ENCODE measurements around the gene C19orf18. TPM values are rescaled to one million over a fixed set of nuclear protein-coding genes. Genes with fewer than 3 reads are reported as not detected.
"Not testable (repeated sequence)": the region's sequence is repeated elsewhere in the genome, so short reads cannot be mapped to it uniquely, and the experiment has no call there.

C19orf18 gene
- not detected for polyA plus RNA-seq (2013, experiment 1 of 2)
- 0.96 TPM for polyA plus RNA-seq (2013, experiment 2 of 2)

DNA sequence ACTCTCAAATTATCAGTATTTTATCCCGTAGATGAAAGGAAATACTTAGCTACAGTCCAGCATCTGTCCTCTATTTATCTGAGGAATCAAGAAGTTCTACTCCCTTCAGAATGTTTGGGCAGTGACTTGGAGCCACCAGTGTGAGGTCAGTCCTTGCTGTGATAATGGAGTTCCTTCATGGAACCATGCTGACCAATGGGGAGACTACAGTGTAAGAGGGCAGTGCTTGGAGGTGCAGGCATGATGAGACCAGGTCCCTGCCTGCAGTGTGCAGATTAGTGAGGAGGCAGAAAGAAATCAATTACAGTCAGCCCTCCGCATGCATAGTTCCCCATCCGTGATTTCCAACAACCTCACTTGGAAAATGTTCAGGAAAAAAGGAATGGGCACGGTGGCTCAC is at the start of gene C19orf18:
Gene C19orf18 (minus strand): TSS at position 101 of the 400 bp plus-strand sequence. CDS start 102 bp downstream, outside the sequence.
- H3K4me1 ChIP-seq (ENCODE audit: control insufficient read depth, insufficient read depth, low read length, poor library complexity, severe bottlenecking) = no peaks in the 10 kb centered on the region
- peaks cover 38% of the 10 kb centered on the region for H3K36me3 ChIP-seq (ENCODE audit: control insufficient read depth, insufficient read depth, low read length)
- WGBS, 2 experiments (ENCODE audit: insufficient coverage in 2 of 2) = 94% methylated on average over 4 of the region's 4 CpGs

GRCh38 chr19:58022283-58022660 is 47.9 kb upstream of the C19orf18 start:
- Histone ChIP-seq H3K27ac (ENCODE audit: low read depth, low read length, severe bottlenecking) (no peak overlapping the region), H3K36me3 (ENCODE audit: control insufficient read depth, insufficient read depth, low read length) (no peaks in the 10 kb centered on the region), H3K9me3 (ENCODE audit: control insufficient read depth, low read length) (peaks cover 39% of the 10 kb centered on the region), H3K4me1 (ENCODE audit: control insufficient read depth, insufficient read depth, low read length, poor library complexity, severe bottlenecking) (no peaks in the 10 kb centered on the region), H3K4me3 (ENCODE audit: extremely low read depth, insufficient read depth, low read length, poor library complexity, severe bottlenecking) (no peak overlapping the region)
- WGBS, 2 experiments (ENCODE audit: insufficient coverage in 2 of 2) = 72 to 73% methylated on average over 3 to 4 of the region's 4 CpGs

More for the DNA sequence above, at the start of gene C19orf18:
- peaks cover 82% of the 10 kb centered on the region for H3K9me3 ChIP-seq (ENCODE audit: control insufficient read depth, low read length)
- no peak within 1 kb of the TSS for H3K27ac ChIP-seq (ENCODE audit: low read depth, low read length, severe bottlenecking)
- H3K4me3 ChIP-seq (ENCODE audit: extremely low read depth, insufficient read depth, low read length, poor library complexity, severe bottlenecking) = no peak within 1 kb of the TSS

- WGBS, 2 experiments (ENCODE audit: insufficient coverage in 2 of 2) = 81% methylated on average over 26 of the region's 30 CpGs
- no peaks in the 10 kb centered on the region for H3K36me3 ChIP-seq (ENCODE audit: control insufficient read depth, insufficient read depth, low read length)
- H3K4me1 ChIP-seq (ENCODE audit: control insufficient read depth, insufficient read depth, low read length, poor library complexity, severe bottlenecking) = no peaks in the 10 kb centered on the region
- peaks cover 44% of the 10 kb centered on the region for H3K9me3 ChIP-seq (ENCODE audit: control insufficient read depth, low read length)
- H3K27ac ChIP-seq (ENCODE audit: low read depth, low read length, severe bottlenecking) = no peak overlapping the region
- no peak overlapping the region for H3K4me3 ChIP-seq (ENCODE audit: extremely low read depth, insufficient read depth, low read length, poor library complexity, severe bottlenecking)
Observed at GRCh38 chr19:58021541-58022282, 47.4 kb upstream of the C19orf18 start.

DNA sequence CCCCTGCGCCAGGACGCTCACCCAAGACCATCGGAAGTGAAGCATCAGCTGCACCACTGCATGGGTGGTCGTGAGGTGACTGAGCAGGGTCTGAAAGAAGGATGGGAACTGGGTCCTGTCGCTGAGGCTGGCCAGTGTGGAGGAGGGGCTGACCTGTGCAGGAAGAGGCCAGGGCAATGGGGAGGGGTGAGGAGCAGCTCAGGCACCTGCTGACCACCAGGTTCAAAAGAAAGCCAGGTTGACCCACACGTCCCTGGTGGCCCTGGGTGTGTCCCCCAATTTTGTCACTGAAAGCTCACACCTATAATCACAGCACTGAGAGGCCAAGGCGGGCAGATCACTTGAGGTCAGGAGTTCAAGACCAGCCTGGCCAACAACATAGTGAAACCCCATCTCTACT is 45.8 kb upstream of the C19orf18 start:
- H3K4me1 ChIP-seq (ENCODE audit: control insufficient read depth, insufficient read depth, low read length, poor library complexity, severe bottlenecking) = no peaks in the 10 kb centered on the region
- H3K36me3 ChIP-seq (ENCODE audit: control insufficient read depth, insufficient read depth, low read length) = no peaks in the 10 kb centered on the region
- no peak overlapping the region for H3K27ac ChIP-seq (ENCODE audit: low read depth, low read length, severe bottlenecking)
- H3K4me3 ChIP-seq (ENCODE audit: extremely low read depth, insufficient read depth, low read length, poor library complexity, severe bottlenecking) = no peak overlapping the region
- peaks cover 46% of the 10 kb centered on the region for H3K9me3 ChIP-seq (ENCODE audit: control insufficient read depth, low read length)
- 54 to 66% methylated on average over 3 to 7 of the region's 7 CpGs for WGBS, 2 experiments (ENCODE audit: insufficient coverage in 2 of 2)

DNA sequence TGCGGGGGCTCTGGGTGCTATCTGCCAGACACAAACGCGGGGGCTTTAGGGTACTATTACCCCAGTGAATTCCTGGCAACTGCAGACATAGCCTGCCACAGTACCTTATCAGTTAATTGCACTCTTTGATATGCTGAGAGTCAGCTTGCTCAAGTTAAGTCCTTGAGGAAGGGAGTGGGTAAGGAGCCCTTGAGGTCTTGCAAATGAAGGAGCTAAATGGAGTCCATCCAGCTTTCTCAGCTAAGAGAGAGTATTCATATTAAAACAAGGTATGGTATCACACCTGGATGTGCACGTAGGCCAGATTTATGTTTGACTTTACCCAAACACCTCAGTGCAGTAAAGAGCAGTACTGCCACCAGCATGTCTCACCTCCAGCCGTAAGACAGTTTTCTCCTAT is 39.8 kb upstream of the C19orf18 start:
- H3K4me1 ChIP-seq (ENCODE audit: control insufficient read depth, insufficient read depth, low read length, poor library complexity, severe bottlenecking) = no peaks in the 10 kb centered on the region
- peaks cover 9% of the 10 kb centered on the region for H3K36me3 ChIP-seq (ENCODE audit: control insufficient read depth, insufficient read depth, low read length)
- no peak overlapping the region for H3K4me3 ChIP-seq (ENCODE audit: extremely low read depth, insufficient read depth, low read length, poor library complexity, severe bottlenecking)
- WGBS, 2 experiments (ENCODE audit: insufficient coverage in 2 of 2) = 73 to 88% methylated on average over 4 of the region's 5 CpGs
- no peak overlapping the region for H3K27ac ChIP-seq (ENCODE audit: low read depth, low read length, severe bottlenecking)
- peaks cover 45% of the 10 kb centered on the region for H3K9me3 ChIP-seq (ENCODE audit: control insufficient read depth, low read length)

DNA sequence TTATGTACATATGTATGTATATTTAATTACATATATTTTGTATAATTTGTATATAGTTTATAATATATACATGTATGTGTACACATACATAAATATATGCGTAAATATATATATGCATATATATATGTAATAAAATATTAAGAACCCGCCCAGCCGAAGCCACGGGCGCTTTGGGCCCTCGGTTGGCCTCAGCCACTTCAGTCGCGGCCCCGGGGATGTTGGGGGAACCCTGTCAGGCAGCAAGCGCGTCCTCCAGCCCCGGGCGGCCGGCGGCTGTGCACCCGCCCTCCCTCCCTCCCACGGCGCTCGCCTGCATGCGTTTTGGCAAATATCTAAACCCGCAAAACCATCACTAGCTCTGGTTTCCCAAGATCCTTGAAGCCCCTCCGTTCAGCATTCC is 36.2 kb upstream of the C19orf18 start:
- Histone ChIP-seq H3K4me1 (ENCODE audit: control insufficient read depth, insufficient read depth, low read length, poor library complexity, severe bottlenecking) (no peaks in the 10 kb centered on the region), H3K9me3 (ENCODE audit: control insufficient read depth, low read length) (peaks cover 51% of the 10 kb centered on the region), H3K36me3 (ENCODE audit: control insufficient read depth, insufficient read depth, low read length) (peaks cover 31% of the 10 kb centered on the region), H3K27ac (ENCODE audit: low read depth, low read length, severe bottlenecking) (no peak overlapping the region), H3K4me3 (ENCODE audit: extremely low read depth, insufficient read depth, low read length, poor library complexity, severe bottlenecking) (no peak overlapping the region)
- 97 to 98% methylated on average over 7 to 8 of the region's 22 CpGs for WGBS, 2 experiments (ENCODE audit: insufficient coverage in 2 of 2)

- H3K9me3 ChIP-seq (ENCODE audit: control insufficient read depth, low read length) = peaks cover 59% of the 10 kb centered on the region
- peaks cover 38% of the 10 kb centered on the region for H3K36me3 ChIP-seq (ENCODE audit: control insufficient read depth, insufficient read depth, low read length)
- H3K4me1 ChIP-seq (ENCODE audit: control insufficient read depth, insufficient read depth, low read length, poor library complexity, severe bottlenecking) = no peaks in the 10 kb centered on the region
- H3K27ac ChIP-seq (ENCODE audit: low read depth, low read length, severe bottlenecking) = no peak overlapping the region
- H3K4me3 ChIP-seq (ENCODE audit: extremely low read depth, insufficient read depth, low read length, poor library complexity, severe bottlenecking) = no peak overlapping the region
- WGBS, 2 experiments (ENCODE audit: insufficient coverage in 2 of 2) = 88 to 90% methylated on average over 38 to 41 of the region's 41 CpGs
Observed at GRCh38 chr19:58009666-58010301, 35.5 kb upstream of the C19orf18 start.

GRCh38 chr19:58009301-58009665 is 34.9 kb upstream of the C19orf18 start:
- Histone ChIP-seq H3K4me3 (ENCODE audit: extremely low read depth, insufficient read depth, low read length, poor library complexity, severe bottlenecking) (no peak overlapping the region), H3K4me1 (ENCODE audit: control insufficient read depth, insufficient read depth, low read length, poor library complexity, severe bottlenecking) (no peaks in the 10 kb centered on the region), H3K36me3 (ENCODE audit: control insufficient read depth, insufficient read depth, low read length) (peaks cover 43% of the 10 kb centered on the region), H3K27ac (ENCODE audit: low read depth, low read length, severe bottlenecking) (no peak overlapping the region), H3K9me3 (ENCODE audit: control insufficient read depth, low read length) (peaks cover 63% of the 10 kb centered on the region)
- 88 to 89% methylated on average over 21 of the region's 21 CpGs for WGBS, 2 experiments (ENCODE audit: insufficient coverage in 2 of 2)

DNA sequence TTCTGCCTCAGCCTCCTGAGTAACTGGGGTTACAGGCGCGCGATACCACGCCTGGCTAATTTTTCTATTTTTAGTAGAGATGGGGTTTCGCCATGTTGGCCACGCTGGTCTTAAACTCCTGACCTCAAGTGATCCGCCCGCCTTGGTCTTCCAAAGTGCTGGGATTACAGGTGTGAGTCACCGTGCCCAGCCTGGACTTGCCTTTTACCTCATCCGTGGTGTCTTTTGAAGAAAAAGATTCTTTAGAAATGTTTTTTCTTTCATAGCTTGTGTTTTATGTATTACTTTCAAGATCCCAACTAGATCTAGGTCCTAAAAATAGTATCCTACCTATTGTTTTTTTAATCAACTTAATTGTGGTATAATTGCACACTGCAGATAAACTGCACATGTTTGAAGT is 34.5 kb upstream of the C19orf18 start:
- not testable (repeated sequence) for H3K4me1 ChIP-seq (ENCODE audit: control insufficient read depth, insufficient read depth, low read length, poor library complexity, severe bottlenecking); H3K27ac ChIP-seq (ENCODE audit: low read depth, low read length, severe bottlenecking); H3K4me3 ChIP-seq (ENCODE audit: extremely low read depth, insufficient read depth, low read length, poor library complexity, severe bottlenecking)
- WGBS, 2 experiments (ENCODE audit: insufficient coverage in 2 of 2) = 96 to 97% methylated on average over 8 of the region's 10 CpGs
- Histone ChIP-seq H3K36me3 (ENCODE audit: control insufficient read depth, insufficient read depth, low read length) (peaks cover 47% of the 10 kb centered on the region), H3K9me3 (ENCODE audit: control insufficient read depth, low read length) (peaks cover 67% of the 10 kb centered on the region)

- Histone ChIP-seq H3K4me1 (ENCODE audit: control insufficient read depth, insufficient read depth, low read length, poor library complexity, severe bottlenecking) (no peaks in the 10 kb centered on the region), H3K27ac (ENCODE audit: low read depth, low read length, severe bottlenecking) (no peak overlapping the region), H3K4me3 (ENCODE audit: extremely low read depth, insufficient read depth, low read length, poor library complexity, severe bottlenecking) (no peak overlapping the region), H3K9me3 (ENCODE audit: control insufficient read depth, low read length) (peaks cover 68% of the 10 kb centered on the region), H3K36me3 (ENCODE audit: control insufficient read depth, insufficient read depth, low read length) (peaks cover 52% of the 10 kb centered on the region)
- 90% methylated on average over 1 of the region's 1 CpG; no CpG with 5 or more reads in 1 of the 2 experiments for WGBS, 2 experiments (ENCODE audit: insufficient coverage in 2 of 2)
Observed at GRCh38 chr19:58007285-58007684, 33.0 kb upstream of the C19orf18 start.
